Spleen (tissue), 7 donors: ENCODE data around the gene B9D1.

Experiments
- POLR2AphosphoS5 ChIP-seq, 3 donors: sonication (generic); formaldehyde crosslinking; IDR thresholded peaks; one replicate each; pipeline ENCODE4 v1.5.1; 2017; ENCODE audit warnings: antibody characterized with exemption in 3 of 3
- TF ChIP-seq, protein P1 (sequence below), 11 experiments: fragments of 200-600 bp in 7 of 11; fragments of 450-650 bp in 4 of 11; sonication (generic) in 4 of 11; IDR thresholded peaks in 8 of 11; conservative IDR thresholded peaks in 3 of 11; 1 replicate in 7 of 11; 2 replicates in 4 of 11; pipeline versions ENCODE4 v1.4.0 to v1.8.0; 2016 to 2021; ENCODE audit warnings: antibody characterized with exemption in 11 of 11, inconsistent platforms in 4 of 11, mild to moderate bottlenecking in 1 of 11
- donor health status: DM: no; HTN: no; CAD: no; lungs with moderate emphysema.
- donor health status: DM: no; HTN: no; CAD: no.
- donor health status: DM: no; HTN: no; CAD: no.

- TF ChIP-seq, protein P1, sequence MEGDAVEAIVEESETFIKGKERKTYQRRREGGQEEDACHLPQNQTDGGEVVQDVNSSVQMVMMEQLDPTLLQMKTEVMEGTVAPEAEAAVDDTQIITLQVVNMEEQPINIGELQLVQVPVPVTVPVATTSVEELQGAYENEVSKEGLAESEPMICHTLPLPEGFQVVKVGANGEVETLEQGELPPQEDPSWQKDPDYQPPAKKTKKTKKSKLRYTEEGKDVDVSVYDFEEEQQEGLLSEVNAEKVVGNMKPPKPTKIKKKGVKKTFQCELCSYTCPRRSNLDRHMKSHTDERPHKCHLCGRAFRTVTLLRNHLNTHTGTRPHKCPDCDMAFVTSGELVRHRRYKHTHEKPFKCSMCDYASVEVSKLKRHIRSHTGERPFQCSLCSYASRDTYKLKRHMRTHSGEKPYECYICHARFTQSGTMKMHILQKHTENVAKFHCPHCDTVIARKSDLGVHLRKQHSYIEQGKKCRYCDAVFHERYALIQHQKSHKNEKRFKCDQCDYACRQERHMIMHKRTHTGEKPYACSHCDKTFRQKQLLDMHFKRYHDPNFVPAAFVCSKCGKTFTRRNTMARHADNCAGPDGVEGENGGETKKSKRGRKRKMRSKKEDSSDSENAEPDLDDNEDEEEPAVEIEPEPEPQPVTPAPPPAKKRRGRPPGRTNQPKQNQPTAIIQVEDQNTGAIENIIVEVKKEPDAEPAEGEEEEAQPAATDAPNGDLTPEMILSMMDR (IDR thresholded peaks at IDR 0.05 in 8 of 11, conservative IDR thresholded peaks at IDR 0.05 in 3 of 11): no peak
- TF ChIP-seq POLR2AphosphoS5 (IDR thresholded peaks at IDR 0.05): peak in 2 of 3 donors; percentile 22 to 55
Measured at GRCh38 chr17:19312406-19312805, 50.1 kb downstream of the B9D1 start.
